SIG-M5 (cell line): ENCODE data around the gene SIM1.

Experiments
- DNase-seq: peaks from one replicate; lab custom pipeline; 2025; lab: John Stamatoyannopoulos, UW

The SIM1 gene

GRCh38 chr6:100464903-100465700 is at the start of gene SIM1:
Gene SIM1, minus strand, starts transcription at chr6:100464921. Its CDS starts 1,453 bp downstream, at chr6:100463468.
- no peak for DNase-seq

GRCh38 chr6:100512203-100512862 is 47.6 kb upstream of the SIM1 start:
- no peak for DNase-seq

- no peak for DNase-seq
Observed at GRCh38 chr6:100509101-100509500, 44.4 kb upstream of the SIM1 start.

GRCh38 chr6:100506651-100507050 is 41.9 kb upstream of the SIM1 start:
- DNase-seq: no peak

- no peak for DNase-seq
Observed at GRCh38 chr6:100504786-100505737, 40.3 kb upstream of the SIM1 start.

GRCh38 chr6:100503043-100503705 is 38.5 kb upstream of the SIM1 start:
- no peak for DNase-seq

GRCh38 chr6:100493206-100493888 is 28.6 kb upstream of the SIM1 start:
- DNase-seq: no peak

- DNase-seq: no peak
Observed at GRCh38 chr6:100491952-100492670, 27.4 kb upstream of the SIM1 start.

- DNase-seq: no peak
Observed at GRCh38 chr6:100490065-100490464, 25.3 kb upstream of the SIM1 start.

GRCh38 chr6:100488244-100488643 is 23.5 kb upstream of the SIM1 start:
- no peak for DNase-seq

GRCh38 chr6:100487638-100488037 is 22.9 kb upstream of the SIM1 start:
- no peak for DNase-seq

GRCh38 chr6:100485268-100485667 is 20.5 kb upstream of the SIM1 start:
- no peak for DNase-seq

GRCh38 chr6:100484474-100484873 is 19.8 kb upstream of the SIM1 start:
- DNase-seq: no peak

- DNase-seq: no peak
Observed at GRCh38 chr6:100482698-100483097, 18.0 kb upstream of the SIM1 start.

GRCh38 chr6:100479179-100480035 is 14.7 kb upstream of the SIM1 start:
- DNase-seq: no peak

- no peak for DNase-seq
Observed at GRCh38 chr6:100475554-100476320, 11.0 kb upstream of the SIM1 start.

GRCh38 chr6:100473182-100473581 is 8.5 kb upstream of the SIM1 start:
- no peak for DNase-seq

- DNase-seq: no peak
Observed at GRCh38 chr6:100472674-100473073, 8.0 kb upstream of the SIM1 start.
